ENCODE data around the gene NPAS3.

DNA sequence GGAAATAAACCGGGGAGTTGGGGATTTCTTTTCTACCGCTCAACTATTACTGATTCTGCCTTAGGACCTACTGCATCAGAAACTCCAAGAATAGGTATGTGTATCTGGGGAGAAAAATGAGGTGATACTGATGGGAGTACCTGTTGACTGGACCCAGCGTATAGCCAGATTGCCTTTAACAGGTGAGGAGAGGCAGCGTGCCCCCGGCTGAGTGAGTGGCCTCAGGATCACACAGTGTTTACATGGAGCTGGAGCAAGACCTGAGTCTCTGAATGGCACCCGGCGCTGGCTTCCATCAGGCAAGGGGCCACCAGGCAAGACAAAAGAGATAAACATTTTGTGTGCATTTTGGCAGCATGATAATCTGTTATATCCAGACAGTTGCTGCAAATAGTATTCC, 516.0 kb downstream of the NPAS3 start:
- TF ChIP-seq PRMT3 (CRISPR knock-in tag; IDR thresholded peaks at IDR 0.05; ENCODE audit: borderline replicate concordance, low read depth) (no peak), POLR2A (IDR thresholded peaks at IDR 0.05; ENCODE audit: insufficient read depth in 1 of 2, low read depth in 2 of 2, low read length in 2 of 2) (no peak), EP300 (IDR thresholded peaks at IDR 0.05; ENCODE audit: low read depth in 2 of 2, low read length in 2 of 2) (no peak), EP300 (CRISPR knock-in tag; IDR thresholded peaks at IDR 0.05; ENCODE audit: borderline replicate concordance) (no peak), ZNF790 (CRISPR knock-in tag; IDR thresholded peaks at IDR 0.05; ENCODE audit: borderline replicate concordance) (no peak), ZNF704 (CRISPR knock-in tag; IDR thresholded peaks at IDR 0.05; ENCODE audit: borderline replicate concordance) (no peak)
- TF ChIP-seq, protein P1, sequence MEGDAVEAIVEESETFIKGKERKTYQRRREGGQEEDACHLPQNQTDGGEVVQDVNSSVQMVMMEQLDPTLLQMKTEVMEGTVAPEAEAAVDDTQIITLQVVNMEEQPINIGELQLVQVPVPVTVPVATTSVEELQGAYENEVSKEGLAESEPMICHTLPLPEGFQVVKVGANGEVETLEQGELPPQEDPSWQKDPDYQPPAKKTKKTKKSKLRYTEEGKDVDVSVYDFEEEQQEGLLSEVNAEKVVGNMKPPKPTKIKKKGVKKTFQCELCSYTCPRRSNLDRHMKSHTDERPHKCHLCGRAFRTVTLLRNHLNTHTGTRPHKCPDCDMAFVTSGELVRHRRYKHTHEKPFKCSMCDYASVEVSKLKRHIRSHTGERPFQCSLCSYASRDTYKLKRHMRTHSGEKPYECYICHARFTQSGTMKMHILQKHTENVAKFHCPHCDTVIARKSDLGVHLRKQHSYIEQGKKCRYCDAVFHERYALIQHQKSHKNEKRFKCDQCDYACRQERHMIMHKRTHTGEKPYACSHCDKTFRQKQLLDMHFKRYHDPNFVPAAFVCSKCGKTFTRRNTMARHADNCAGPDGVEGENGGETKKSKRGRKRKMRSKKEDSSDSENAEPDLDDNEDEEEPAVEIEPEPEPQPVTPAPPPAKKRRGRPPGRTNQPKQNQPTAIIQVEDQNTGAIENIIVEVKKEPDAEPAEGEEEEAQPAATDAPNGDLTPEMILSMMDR (CRISPR knock-in tag; IDR thresholded peaks at IDR 0.05) = no peak

Measured in HepG2 (cell line).